Stimulated activated CD8-positive, alpha-beta memory T cell treated with anti-CD3 and anti-CD28 coated beads, Interleukin-2, amount 100 ng/mL, for 48 hours (primary cell): Measurements from ENCODE around the gene BACH2.

Source experiments
- DNase-seq, 2 donors: peaks; one replicate each; pipeline ENCODE4 v3.0.0-alpha.2; 2020; ENCODE audit warnings: low read depth in 2 of 2

Gene BACH2

DNA sequence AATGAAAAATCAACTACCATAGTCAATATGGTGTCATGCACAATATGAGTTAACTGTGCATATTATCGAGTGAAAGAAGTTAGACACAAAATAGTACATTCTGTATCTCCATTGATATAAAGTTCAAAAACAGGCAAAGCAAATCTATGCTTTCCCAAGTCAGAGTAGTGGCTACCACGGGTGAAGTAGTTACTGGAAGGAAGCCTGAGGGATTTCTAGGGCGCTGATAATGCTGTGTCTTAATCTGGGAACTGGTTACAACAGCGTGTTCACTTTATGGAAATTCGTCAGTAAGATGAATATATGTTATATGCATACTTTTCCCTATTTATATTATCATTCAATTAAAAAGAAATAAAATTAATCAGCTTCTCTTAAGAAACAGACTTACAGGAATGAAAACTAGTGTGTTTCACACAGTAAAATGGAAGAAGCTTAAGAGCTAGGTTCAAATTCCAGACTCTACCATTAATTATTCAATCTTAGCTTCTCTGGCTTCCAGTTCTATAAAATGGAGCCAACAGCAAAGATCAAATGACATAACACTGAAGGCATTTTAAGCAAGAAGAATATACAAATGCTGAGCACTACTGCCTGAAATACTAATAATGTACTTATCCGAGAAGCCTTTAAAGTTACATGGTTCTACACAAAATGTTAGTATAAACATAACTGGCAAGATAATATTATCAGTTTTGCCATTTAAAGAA lies 19.2 kb downstream of the BACH2 start:
- DNase-seq: no peak

DNA sequence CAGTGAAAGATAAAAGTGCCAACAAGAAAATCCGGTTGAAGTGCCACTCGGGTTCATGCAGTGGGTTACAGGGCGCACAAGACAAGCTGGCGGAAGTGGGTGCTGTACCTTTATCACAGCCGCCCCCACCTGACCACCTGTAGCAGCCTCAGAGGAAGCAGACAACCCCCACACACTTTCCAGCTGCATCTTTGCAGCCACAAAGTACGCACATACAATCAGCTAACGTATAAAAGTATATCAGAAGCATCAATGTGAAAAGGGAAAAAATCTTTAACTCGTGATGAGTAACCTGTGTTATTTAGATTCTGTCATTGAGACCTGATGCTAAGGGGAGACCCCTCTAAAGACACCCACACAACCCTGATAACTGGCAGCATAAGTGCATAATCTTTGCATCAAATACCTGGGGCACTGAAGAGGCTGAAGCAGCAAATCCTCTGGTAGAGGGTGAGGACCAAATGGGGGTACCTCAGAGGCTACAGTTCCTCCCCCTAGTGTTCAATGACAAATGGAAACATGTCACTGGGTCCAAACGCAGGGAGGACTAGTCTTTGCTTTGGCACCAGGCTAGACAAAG lies 22.1 kb downstream of the BACH2 start:
- peak; percentile 75 to 85 for DNase-seq

DNA sequence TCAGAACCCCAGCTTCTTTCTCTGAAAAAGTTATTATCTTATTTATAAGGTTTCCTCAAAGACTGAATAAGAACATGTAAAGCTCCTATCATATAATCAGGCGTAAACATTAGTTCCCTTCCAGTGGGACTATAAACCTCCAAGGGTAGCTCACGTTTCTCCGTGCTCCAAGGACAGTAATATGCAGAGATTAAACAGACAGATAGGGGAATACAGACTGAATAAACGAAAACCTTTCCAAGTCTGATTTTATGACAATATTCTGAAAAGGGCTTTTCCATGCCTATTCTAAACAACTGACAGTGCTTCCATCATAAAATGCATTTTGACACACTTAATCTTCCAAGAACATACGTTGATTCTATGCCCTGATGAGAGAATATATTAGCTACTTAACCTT lies 22.8 kb downstream of the BACH2 start:
- no peak for DNase-seq

DNA sequence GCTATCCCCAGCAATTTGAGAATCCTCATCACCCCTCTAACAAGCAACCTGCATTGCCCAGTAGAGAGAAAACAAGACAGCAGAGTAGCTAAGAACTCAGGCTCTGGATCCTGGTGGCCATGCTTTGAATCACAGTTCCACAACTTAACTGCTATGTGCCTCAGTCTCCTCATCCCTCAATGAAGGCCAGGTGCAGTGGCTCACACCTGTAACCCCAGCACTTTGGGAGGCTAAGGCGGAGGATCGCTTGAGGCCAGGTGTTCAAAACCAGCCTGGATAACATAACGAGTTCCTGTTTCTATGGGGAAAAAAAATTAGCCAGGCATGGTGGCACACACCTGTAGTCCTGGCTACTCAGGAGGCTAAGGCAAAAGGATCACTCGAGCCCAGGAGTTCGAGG lies 23.7 kb downstream of the BACH2 start:
- DNase-seq: no peak

DNA sequence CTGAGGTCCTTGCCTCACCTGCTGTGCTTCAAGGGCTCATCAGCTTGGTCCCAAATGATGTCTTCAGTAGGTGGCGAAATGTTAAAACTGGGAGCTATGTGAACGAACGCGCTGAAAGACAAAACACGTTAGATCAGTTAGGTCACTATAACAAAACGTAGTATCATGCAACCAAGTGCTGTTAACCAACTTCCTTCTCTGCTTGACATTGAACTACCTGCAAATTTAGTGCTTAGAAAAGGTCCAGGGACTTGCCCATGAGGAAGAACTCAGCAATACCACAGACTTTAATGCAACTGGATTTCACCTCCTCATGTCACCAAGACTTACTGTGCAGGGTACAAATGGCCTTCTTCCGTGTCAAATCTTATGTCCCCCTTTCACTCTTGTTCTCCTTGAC lies 24.8 kb downstream of the BACH2 start:
- DNase-seq: no peak

DNA sequence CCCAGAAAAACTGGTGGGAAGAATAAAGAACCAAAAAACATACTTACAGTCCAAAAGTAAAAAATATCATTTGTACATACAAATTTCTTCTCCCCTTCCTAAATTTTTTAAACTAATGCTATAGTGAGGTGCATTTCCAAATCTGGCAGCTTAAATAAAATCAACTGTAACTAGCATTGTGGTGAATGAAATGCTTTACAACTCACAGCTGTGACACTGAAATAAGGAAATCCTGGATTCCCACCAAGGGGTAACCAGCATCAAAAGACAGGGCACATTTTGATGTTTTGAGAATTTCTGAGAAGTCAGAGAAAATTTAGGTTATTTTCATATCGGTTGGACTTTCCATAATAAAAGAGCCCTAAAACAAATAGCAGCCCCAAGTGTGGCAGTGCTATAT lies 27.3 kb downstream of the BACH2 start:
- no peak for DNase-seq

DNA sequence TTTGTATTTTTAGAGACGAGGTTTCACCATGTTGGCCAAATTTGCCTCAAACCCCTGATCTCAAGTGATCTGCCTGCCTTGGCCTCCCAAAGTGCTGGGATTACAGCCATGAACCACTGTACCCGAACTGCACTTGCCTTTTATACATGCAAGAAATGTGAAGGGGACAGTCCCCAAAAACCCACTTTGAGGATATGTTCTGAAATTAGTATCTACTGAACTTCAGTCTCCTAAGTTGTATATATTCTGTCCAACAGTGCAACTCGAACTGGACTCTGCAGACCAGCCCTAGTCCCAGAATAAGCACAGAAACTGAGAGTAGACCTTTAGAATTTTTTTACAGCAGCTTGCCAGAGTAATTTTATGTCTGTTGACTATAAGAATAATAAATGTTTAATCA lies 28.5 kb downstream of the BACH2 start:
- DNase-seq: no peak

DNA sequence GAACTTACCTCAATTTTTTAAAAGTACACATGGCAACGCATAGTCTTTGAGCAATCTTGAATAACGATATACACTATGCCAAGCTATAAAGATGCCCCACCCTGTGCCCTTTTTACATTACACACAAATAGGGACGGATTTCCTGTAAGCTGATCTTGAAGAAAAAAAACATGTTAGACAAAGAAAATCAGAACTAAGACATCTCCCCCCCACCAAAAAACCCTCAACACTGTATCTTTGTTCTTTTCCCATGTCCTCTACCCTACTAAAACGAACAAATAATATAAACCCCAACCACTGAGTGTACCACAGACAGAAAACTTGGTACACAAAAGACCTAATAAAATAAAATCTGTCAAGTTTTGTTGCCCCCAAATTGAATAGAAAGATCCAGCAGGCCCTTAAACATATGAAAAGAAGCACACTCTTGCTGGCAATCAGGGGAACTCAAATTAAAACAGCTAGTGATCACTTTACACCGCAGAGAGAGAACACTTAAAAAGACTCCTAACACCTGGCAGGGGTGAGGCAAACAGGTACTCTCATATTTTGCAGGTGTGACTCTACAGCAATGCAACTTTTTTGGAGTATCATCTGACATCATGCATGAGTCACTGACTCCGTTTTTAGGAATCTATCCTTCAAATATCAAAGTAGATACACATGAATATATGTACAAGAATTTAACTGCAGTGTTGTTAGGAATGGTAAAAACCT lies 29.6 kb downstream of the BACH2 start:
- no peak for DNase-seq

DNA sequence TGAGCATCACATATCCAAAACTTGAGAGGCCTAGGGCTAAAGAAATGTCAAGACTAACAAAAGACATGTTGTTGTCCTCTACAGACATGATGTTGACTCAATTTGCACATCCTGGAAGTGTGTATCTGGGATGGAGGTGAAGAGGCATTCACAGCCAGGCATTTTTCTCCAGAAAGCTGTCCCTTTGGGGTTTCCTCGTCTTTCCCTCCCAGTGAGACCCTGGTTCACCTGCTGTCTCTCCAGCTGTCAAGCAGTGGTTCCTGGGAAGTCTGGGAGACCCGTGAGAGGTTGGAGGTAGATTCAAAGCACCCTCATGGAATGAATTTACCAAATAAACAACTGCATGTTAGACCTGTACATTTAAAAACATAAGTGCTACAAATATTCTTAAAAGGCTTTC lies 32.1 kb downstream of the BACH2 start:
- DNase-seq: no peak

DNA sequence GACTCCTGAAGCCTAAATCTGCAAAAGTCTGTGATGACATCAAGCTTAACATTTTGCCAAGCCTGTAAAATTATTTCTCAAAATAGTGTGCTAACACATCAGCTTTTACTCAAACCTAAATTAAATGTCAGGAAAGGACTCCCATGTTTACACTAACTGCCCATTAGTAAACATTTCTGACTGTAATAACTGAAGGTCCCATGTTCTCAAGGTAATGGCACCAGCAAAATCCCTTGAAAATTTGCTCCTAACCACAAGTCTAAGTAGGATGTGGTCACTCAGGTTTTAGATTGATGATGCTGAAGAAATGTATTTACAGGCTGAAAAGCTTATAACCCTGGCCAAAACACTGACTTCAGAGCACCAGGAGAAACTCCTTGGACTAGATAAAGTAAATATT lies 33.0 kb downstream of the BACH2 start:
- DNase-seq: no peak

DNA sequence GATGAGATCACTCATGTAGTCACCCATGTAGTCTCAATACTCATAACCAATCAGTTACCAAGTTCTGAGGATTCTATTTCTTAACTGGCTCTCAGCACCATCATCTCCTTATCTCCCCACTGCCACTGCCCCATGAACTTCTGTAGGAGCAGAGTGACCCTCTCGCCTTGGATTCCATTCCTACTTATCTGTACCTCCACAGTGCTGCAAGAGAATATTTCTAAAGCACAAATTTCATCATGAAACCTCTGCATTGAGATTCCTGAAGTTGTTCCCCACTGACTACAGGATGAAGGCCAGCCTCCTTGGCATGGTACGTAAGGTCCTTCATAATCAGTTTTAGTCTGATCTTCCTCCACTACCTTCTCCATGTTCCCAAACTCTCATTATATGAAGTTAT lies 34.8 kb downstream of the BACH2 start:
- no peak for DNase-seq

DNA sequence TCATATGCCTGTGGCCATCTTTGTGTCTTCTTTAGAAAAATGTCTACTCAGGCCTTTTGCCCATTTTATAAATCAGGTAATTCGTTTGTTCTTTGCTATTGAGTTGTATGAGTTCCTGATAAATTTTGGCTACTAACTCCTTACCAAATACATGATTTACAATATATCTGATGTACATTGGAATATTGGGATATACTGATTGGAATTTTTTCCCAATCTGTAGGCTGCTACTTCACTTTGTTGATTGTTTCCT lies 39.2 kb downstream of the BACH2 start:
- DNase-seq: no peak

DNA sequence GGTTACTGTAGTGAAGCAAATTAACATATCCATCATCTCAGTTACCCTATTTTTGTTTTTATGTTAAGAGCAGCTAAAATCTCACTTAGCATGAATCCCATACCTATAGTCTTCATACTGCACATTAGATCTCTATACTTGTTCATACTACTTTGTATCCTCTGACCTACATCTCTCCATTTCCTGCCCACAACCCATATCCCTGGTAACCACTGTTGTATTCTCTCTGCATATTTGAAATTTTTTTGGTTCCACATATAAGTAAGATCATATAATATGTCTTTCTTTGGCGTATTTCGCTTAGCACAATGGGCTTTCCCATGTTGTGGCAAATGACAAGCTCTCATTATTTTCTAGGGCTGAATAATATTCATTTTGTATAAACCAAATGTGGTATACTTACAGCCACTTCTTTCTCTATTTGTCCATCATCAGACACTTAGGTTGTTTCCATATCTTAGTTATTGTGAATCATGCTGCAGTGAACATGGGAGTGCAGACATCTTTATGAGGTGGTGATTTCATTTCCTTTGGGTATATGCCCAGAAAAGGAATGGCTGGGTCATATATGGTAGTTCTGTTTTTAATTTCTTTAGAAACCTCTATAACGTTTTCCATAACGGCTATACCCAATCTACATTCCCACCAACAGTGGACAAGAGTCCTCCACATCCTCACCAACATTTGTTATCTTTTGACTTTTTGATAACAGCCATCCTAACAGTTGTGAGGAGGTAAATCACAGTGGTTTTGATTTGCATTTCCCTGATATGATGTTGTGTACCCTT lies 39.8 kb downstream of the BACH2 start:
- no peak for DNase-seq

DNA sequence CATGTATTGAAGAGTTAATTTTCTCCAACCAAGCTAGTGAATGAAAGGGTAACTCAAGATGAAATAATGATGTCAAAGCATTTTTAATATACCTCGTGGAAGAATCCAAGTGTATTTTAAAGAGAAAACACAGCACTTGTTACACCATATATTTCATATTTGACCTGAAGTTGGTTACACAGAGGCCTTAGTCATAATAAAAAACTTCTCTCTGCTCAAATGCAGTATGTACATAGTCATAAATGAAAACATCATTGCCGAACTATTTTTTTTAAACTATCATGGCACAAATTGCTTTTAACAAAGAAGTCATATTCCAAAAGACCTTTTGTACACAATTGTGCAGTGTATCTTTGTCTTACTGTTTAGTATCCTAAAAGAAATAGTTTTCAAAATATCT lies 43.0 kb downstream of the BACH2 start:
- DNase-seq: no peak

DNA sequence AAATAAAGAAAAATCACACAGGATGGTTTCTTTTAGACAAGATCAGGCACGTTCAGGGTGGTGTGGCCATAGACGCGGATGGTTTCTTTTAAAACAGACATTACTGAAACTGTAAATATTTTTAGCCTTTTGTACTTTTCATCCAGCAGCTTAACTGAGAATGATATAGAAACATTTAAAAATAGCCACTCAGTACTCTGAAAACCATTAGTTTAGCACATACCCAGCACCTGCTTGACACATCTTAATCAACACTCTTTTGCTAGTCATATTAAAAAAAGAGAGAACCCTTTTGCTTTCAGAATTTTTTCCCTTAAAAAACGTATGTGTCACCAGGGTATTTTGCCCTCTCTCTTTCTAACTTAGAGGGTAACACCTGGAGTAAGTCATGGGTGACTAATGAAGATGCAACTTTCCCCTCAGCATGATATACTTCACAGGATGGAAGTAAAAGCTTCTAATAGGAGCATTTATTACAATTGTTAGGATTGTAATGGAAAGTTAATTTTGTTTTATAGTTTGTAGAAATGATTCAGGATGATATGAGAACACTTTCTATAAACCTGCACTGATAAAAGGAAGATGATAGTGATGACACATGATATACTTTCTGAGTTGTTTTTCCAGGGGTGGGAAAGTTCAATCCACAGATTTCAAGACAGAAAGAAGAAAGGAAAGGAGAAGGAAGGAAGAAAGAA lies 45.2 kb downstream of the BACH2 start:
- no peak for DNase-seq

DNA sequence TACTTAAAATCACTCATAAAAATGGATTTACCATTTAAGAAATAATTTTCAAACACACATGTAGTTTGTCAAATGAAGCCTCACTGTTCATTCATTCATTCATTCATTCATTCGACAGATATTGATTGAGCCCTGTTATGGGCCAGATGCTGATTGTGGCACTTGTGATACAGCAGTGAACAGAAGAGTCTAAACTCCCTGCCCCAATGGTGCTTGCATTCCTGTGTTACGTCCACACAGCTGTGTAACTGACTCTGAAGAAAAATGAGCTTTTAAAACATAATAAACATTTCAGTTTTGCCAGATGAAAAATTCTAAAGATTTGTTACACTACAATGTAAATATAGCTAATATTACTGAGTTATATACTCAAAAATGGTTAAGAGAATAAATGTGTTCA lies 46.2 kb downstream of the BACH2 start:
- DNase-seq: no peak

DNA sequence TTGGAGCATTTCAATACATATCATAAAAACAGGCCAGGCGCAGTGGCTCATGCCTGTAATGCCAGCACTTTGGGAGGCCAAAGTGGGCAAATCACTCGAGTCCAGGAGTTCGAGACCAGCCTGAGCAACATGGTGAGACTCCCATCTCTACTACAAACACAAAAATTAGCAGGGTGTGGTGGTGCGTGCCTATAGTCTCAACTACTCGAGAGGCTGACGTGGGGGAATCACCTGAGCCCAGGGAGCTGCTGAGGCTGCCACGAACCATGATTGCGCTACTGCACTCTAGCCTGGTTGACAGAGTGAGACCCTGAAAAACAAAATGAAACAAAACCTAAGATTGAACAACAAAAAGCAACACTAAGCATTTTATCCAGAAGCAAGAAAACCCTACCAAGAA lies 47.2 kb downstream of the BACH2 start:
- peak; percentile 22 to 27 for DNase-seq

DNA sequence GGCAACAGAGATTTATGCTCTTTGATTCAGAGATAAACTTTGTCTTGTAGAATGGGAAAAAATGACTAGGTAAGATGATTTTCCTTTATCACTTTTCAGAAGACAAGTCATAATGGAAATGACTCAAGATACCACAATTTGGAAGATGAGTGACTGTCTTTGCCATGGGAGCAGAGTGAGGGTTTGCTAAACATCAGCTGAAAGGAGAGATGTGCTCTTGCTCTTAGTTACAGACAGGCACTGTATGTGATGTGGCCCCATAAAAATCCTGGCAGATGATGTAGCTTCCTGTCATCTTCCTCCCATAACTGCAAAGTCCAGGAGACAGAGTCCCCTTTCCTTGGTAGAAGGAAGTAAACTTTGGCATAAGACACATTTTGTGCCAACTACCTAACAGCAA lies 47.6 kb downstream of the BACH2 start:
- DNase-seq: no peak

DNA sequence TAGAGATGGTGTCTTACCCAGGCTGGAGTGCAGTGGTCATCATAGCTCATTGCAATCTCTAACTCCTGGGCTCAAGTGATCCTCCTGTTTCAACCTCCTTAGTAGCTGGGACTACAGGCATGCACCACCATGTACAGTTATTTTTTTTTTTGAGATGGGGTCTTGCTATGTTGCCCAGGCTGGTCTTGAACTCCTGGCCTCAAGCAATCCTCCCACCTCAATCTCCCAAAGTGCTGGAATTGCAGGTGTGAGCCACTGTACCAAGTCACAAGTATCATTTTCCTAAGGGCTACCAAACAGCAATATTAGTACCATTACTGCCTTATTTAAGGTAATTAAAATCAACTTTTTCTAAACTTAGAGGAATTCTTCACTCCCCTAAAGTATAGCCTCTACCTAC lies 49.4 kb downstream of the BACH2 start:
- no peak for DNase-seq

DNA sequence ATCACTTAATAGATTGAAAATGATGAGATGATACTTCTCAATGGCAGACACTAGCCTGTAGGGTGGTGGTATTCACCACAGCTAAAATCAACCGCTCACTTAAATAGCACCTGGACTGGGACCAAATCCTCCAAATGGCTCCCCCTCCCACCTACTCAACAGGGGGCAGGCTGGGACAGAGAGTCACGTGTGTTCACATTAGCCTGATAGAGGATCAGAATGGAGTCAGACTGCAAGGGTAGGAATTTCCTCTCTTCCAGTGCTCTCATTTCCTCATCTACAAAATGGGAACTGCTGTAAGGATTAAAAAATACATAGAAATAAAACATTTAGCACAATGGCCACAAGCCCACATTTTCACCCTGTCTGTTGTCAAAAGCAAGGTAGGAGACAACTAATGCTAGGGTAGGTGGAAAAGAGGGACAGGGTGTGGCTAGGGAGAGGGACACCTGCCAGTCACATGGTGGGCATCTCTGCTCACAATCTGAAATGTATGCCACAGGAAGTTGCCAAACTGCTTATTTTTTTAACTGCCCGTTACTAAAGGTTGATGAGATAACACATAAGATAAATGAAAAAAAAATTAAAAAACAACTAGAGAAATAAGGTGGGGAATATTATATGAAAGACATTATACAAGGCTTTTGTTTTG lies 55.3 kb downstream of the BACH2 start:
- no peak for DNase-seq

DNA sequence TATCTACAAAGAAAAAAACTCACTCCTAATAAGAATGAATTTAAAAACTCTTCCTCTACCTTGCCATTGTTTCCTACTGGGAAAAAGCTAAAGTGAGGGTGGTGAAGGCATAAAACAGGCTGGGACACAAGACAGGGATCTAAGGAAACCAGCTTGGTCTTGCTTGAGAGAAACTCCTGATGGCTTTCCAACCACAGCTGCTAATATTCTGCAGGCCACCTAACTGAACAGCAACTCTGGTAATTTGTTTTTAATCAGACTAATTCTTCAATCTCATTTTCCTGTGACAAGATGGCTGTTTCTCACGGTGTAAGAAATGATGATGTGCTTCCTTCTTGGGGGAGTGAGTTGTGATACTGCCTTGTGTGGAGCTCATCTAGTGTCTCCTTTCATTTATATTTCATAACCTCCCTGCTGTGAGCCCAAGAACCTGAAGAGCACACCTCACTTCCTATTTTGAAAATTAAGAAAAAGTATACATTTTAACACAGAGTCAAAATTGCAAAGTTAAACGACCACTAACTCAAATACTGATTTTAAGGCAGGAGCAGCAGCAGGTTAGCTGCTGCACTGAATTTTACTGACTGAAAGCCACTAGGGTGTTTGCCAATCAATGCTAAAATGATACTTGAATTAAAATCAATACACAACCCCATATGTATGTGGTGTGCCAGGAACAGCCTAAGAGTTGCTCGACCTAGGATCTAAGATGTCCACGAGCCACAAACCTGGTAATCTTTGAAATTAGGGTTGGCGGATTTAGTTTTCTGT lies 58.0 kb downstream of the BACH2 start:
- DNase-seq: no peak
